ENCODE results near the gene FRMPD2. TPM values are rescaled to one million over a fixed set of nuclear protein-coding genes. Genes with fewer than 3 reads are reported as not detected.

FRMPD2 gene
- polyA plus RNA-seq, 2 of the 4 experiments (the other 2 are of a cell fraction), result 0.13 to 0.15 TPM

- CTCF ChIA-PET, result interaction anchor here (1.3 kb wide), 1 partner anchor 41 kb away, joined by 4 read pairs; no protein-coding TSS in a partner anchor
- Histone ChIP-seq H3K9me3 (no peaks in the 10 kb centered on the region; the same call in 2 of the 3 replicates), H3K4me1 (no peaks in the 10 kb centered on the region), H3K4me2 (no peak overlapping the region), H3K27ac (no peak overlapping the region), H3K4me3 (no peak overlapping the region)
- TF ChIP-seq, protein P1, sequence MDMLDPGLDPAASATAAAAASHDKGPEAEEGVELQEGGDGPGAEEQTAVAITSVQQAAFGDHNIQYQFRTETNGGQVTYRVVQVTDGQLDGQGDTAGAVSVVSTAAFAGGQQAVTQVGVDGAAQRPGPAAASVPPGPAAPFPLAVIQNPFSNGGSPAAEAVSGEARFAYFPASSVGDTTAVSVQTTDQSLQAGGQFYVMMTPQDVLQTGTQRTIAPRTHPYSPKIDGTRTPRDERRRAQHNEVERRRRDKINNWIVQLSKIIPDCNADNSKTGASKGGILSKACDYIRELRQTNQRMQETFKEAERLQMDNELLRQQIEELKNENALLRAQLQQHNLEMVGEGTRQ (IDR thresholded peaks at IDR 0.05), result no peak
- TF ChIP-seq, protein P2, sequence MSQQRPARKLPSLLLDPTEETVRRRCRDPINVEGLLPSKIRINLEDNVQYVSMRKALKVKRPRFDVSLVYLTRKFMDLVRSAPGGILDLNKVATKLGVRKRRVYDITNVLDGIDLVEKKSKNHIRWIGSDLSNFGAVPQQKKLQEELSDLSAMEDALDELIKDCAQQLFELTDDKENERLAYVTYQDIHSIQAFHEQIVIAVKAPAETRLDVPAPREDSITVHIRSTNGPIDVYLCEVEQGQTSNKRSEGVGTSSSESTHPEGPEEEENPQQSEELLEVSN (IDR thresholded peaks at IDR 0.05; ENCODE audit: borderline replicate concordance, low read depth), result no peak
- no peak for TF ChIP-seq ZSCAN20 (CRISPR knock-in tag; IDR thresholded peaks at IDR 0.05)
- TF ChIP-seq KDM1A (IDR thresholded peaks at IDR 0.05; ENCODE audit: low read depth), result no peak
- no peak for TF ChIP-seq HOXA7 (CRISPR knock-in tag; IDR thresholded peaks at IDR 0.05)
- TF ChIP-seq CEBPB (IDR thresholded peaks at IDR 0.05), result no peak
- TF ChIP-seq ZNF302 (CRISPR knock-in tag; IDR thresholded peaks at IDR 0.05), result no peak
- no peak for TF ChIP-seq POLR2AphosphoS2 (conservative IDR thresholded peaks at IDR 0.05; ENCODE audit: low read length)
- no peak for TF ChIP-seq TP53 (CRISPR knock-in tag; IDR thresholded peaks at IDR 0.05)
- TF ChIP-seq MAFK (IDR thresholded peaks at IDR 0.05; ENCODE audit: partially characterized antibody), result no peak
- no peak for TF ChIP-seq NFE2L2 (conservative IDR thresholded peaks at IDR 0.05; ENCODE audit: low read length)
- no peak for TF ChIP-seq CBX2 (IDR thresholded peaks at IDR 0.05; ENCODE audit: borderline replicate concordance, low read depth)
- TF ChIP-seq, protein P3, sequence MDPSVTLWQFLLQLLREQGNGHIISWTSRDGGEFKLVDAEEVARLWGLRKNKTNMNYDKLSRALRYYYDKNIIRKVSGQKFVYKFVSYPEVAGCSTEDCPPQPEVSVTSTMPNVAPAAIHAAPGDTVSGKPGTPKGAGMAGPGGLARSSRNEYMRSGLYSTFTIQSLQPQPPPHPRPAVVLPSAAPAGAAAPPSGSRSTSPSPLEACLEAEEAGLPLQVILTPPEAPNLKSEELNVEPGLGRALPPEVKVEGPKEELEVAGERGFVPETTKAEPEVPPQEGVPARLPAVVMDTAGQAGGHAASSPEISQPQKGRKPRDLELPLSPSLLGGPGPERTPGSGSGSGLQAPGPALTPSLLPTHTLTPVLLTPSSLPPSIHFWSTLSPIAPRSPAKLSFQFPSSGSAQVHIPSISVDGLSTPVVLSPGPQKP (IDR thresholded peaks at IDR 0.05; ENCODE audit: low read depth, low read length), result no peak
- TF ChIP-seq ESRRA (IDR thresholded peaks at IDR 0.05; ENCODE audit: borderline replicate concordance, low read length), result no peak
- TF ChIP-seq HOXB5 (CRISPR knock-in tag; IDR thresholded peaks at IDR 0.05), result no peak
- TF ChIP-seq, protein P4, sequence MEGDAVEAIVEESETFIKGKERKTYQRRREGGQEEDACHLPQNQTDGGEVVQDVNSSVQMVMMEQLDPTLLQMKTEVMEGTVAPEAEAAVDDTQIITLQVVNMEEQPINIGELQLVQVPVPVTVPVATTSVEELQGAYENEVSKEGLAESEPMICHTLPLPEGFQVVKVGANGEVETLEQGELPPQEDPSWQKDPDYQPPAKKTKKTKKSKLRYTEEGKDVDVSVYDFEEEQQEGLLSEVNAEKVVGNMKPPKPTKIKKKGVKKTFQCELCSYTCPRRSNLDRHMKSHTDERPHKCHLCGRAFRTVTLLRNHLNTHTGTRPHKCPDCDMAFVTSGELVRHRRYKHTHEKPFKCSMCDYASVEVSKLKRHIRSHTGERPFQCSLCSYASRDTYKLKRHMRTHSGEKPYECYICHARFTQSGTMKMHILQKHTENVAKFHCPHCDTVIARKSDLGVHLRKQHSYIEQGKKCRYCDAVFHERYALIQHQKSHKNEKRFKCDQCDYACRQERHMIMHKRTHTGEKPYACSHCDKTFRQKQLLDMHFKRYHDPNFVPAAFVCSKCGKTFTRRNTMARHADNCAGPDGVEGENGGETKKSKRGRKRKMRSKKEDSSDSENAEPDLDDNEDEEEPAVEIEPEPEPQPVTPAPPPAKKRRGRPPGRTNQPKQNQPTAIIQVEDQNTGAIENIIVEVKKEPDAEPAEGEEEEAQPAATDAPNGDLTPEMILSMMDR (IDR thresholded peaks at IDR 0.05), result no peak
- TF ChIP-seq SREBF2 (IDR thresholded peaks at IDR 0.05), result no peak
- 84% methylated on average over 5 of the region's 5 CpGs for WGBS (ENCODE audit: missing lambda C conversion rate)
- ATAC-seq (no peak), DNase-seq (ENCODE audit: low read depth in 1 of 2, low spot score in 1 of 2) (no peak), FAIRE-seq (no peak)
- POLR2A ChIA-PET, result no interaction called here
Measured at GRCh38 chr10:48210966-48211365, 63.5 kb downstream of the FRMPD2 start.

- DNase-seq (ENCODE audit: low read depth in 1 of 2, low spot score in 1 of 2) (no peak), FAIRE-seq (no peak), ATAC-seq (no peak)
- H3K4me1 ChIP-seq, result no peaks in the 10 kb centered on the region
- ChIA-PET CTCF (interaction anchor here (1.3 kb wide), 1 partner anchor 42 kb away, joined by 4 read pairs; no protein-coding TSS in a partner anchor), POLR2A (no interaction called here)
- H3K4me3 ChIP-seq, result no peak overlapping the region
- H3K4me2 ChIP-seq, result no peak overlapping the region
- TF ChIP-seq, protein P5, sequence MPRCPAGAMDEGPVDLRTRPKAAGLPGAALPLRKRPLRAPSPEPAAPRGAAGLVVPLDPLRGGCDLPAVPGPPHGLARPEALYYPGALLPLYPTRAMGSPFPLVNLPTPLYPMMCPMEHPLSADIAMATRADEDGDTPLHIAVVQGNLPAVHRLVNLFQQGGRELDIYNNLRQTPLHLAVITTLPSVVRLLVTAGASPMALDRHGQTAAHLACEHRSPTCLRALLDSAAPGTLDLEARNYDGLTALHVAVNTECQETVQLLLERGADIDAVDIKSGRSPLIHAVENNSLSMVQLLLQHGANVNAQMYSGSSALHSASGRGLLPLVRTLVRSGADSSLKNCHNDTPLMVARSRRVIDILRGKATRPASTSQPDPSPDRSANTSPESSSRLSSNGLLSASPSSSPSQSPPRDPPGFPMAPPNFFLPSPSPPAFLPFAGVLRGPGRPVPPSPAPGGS (IDR thresholded peaks at IDR 0.05), result no peak
- TF ChIP-seq CHD2 (IDR thresholded peaks at IDR 0.05; ENCODE audit: low read length, partially characterized antibody), result no peak
- no peak for TF ChIP-seq NFE2L2 (conservative IDR thresholded peaks at IDR 0.05; ENCODE audit: low read length)
- no peak for TF ChIP-seq CBX2 (IDR thresholded peaks at IDR 0.05; ENCODE audit: borderline replicate concordance, low read depth)
- TF ChIP-seq, protein P3 (IDR thresholded peaks at IDR 0.05; ENCODE audit: low read depth, low read length), result no peak
- TF ChIP-seq, protein P1 (IDR thresholded peaks at IDR 0.05), result no peak
- TF ChIP-seq, protein P6, sequence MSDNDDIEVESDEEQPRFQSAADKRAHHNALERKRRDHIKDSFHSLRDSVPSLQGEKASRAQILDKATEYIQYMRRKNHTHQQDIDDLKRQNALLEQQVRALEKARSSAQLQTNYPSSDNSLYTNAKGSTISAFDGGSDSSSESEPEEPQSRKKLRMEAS (IDR thresholded peaks at IDR 0.05), result no peak
- no peak for TF ChIP-seq ZSCAN20 (CRISPR knock-in tag; IDR thresholded peaks at IDR 0.05)
- no peak for TF ChIP-seq EHMT2 (IDR thresholded peaks at IDR 0.05; ENCODE audit: low read depth)
- no peak for TF ChIP-seq JUNB (IDR thresholded peaks at IDR 0.05)
- no peak for TF ChIP-seq EHF (CRISPR knock-in tag; IDR thresholded peaks at IDR 0.05)
- no peak for TF ChIP-seq PBX3 (IDR thresholded peaks at IDR 0.05)
- no peak for TF ChIP-seq MAFK (IDR thresholded peaks at IDR 0.05; ENCODE audit: partially characterized antibody)
- TF ChIP-seq HDAC2 (IDR thresholded peaks at IDR 0.05), result no peak
- no peak for TF ChIP-seq ZNF302 (CRISPR knock-in tag; IDR thresholded peaks at IDR 0.05)
- no peak for TF ChIP-seq SMC3 (IDR thresholded peaks at IDR 0.05)
- no peak for TF ChIP-seq MAZ (IDR thresholded peaks at IDR 0.05; ENCODE audit: borderline replicate concordance, low read depth, low read length)
- WGBS (ENCODE audit: missing lambda C conversion rate), result 58% methylated on average over 9 of the region's 9 CpGs
- H3K9me3 ChIP-seq, result no peaks in the 10 kb centered on the region
- no peak overlapping the region for H3K27ac ChIP-seq
Measured at GRCh38 chr10:48210391-48210790, 64.1 kb downstream of the FRMPD2 start.

Data from A549 (cell line).